GM21360 (cell line): ENCODE results near the gene AOPEP.

Source experiments
- ATAC-seq: cut with Tn5 transposase; IDR thresholded peaks from one replicate; pipeline ENCODE4 v1.9.1; 2021; ENCODE audit warnings: mild to moderate bottlenecking, moderate library complexity; ENCODE audit not compliant: unreplicated experiment

Gene AOPEP

GRCh38 chr9:94717761-94718160, 8.7 kb upstream of the AOPEP start:
- no peak for ATAC-seq

- ATAC-seq = no peak
These were observed 7.6 kb upstream of the AOPEP start for GRCh38 chr9:94718936-94719335.

- ATAC-seq = no peak
These were observed 6.6 kb upstream of the AOPEP start for GRCh38 chr9:94719878-94720277.

GRCh38 chr9:94720846-94721549, 5.5 kb upstream of the AOPEP start:
- ATAC-seq = no peak

GRCh38 chr9:94721754-94722153, 4.7 kb upstream of the AOPEP start:
- ATAC-seq = no peak

GRCh38 chr9:94725293-94725692, 1.2 kb upstream of the AOPEP start:
- no peak for ATAC-seq

- no peak for ATAC-seq
These were observed 2.2 kb downstream of the AOPEP start for GRCh38 chr9:94728719-94729118.

- no peak for ATAC-seq
These were observed 2.7 kb downstream of the AOPEP start for GRCh38 chr9:94729199-94729598.

GRCh38 chr9:94734054-94734754, 7.7 kb downstream of the AOPEP start:
- ATAC-seq = no peak

- no peak for ATAC-seq
These were observed 10.3 kb downstream of the AOPEP start for GRCh38 chr9:94736759-94737158.

GRCh38 chr9:94740145-94740840, 13.8 kb downstream of the AOPEP start:
- ATAC-seq = no peak

GRCh38 chr9:94741866-94742265, 15.4 kb downstream of the AOPEP start:
- no peak for ATAC-seq

GRCh38 chr9:94743035-94743954, 16.8 kb downstream of the AOPEP start:
- ATAC-seq = no peak

GRCh38 chr9:94745806-94746540, 19.5 kb downstream of the AOPEP start:
- no peak for ATAC-seq

- ATAC-seq = no peak
These were observed 20.3 kb downstream of the AOPEP start for GRCh38 chr9:94746541-94747370.

GRCh38 chr9:94754976-94755475, 28.5 kb downstream of the AOPEP start:
- no peak for ATAC-seq

- no peak for ATAC-seq
These were observed 30.7 kb downstream of the AOPEP start for GRCh38 chr9:94757158-94757557.

- ATAC-seq = no peak
These were observed 31.5 kb downstream of the AOPEP start for GRCh38 chr9:94758031-94758430.

- no peak for ATAC-seq
These were observed 32.4 kb downstream of the AOPEP start for GRCh38 chr9:94758880-94759279.
